Measurements from ENCODE around the gene SLC24A4.

SLC24A4 gene

GRCh38 chr14:92348154-92348553 is 25.2 kb downstream of the SLC24A4 start:
- no peak overlapping the region for H3K4me3 ChIP-seq (ENCODE audit: low read length, poor library complexity, severe bottlenecking)
- no peaks in the 10 kb centered on the region for H3F3A ChIP-seq (ENCODE audit: low read depth)
- H4K20me1 ChIP-seq (ENCODE audit: insufficient read depth, low read length, poor library complexity, severe bottlenecking) = no peaks in the 10 kb centered on the region
- H3K4me1 ChIP-seq (ENCODE audit: insufficient read depth, low read length, poor library complexity, severe bottlenecking) = no peaks in the 10 kb centered on the region
- H3K27me3 ChIP-seq (ENCODE audit: insufficient read depth, low read length, poor library complexity, severe bottlenecking) = no peaks in the 10 kb centered on the region
- no peaks in the 10 kb centered on the region for H3K9me2 ChIP-seq (replicated peaks; ENCODE audit: low read depth, low read length)
- no peaks in the 10 kb centered on the region for H3K9me3 ChIP-seq (ENCODE audit: insufficient read depth, low read depth, low read length)
- TF ChIP-seq CTCF (conservative IDR thresholded peaks at IDR 0.05; ENCODE audit: low read length) = no peak
- TF ChIP-seq EZH2phosphoT487 (IDR thresholded peaks at IDR 0.05; ENCODE audit: borderline replicate concordance) = no peak
- no peak overlapping the region for H2AFZ ChIP-seq (ENCODE audit: low read length)
- no peaks in the 10 kb centered on the region for H3K36me3 ChIP-seq (ENCODE audit: insufficient read depth, low read length)
- H3K4me2 ChIP-seq (ENCODE audit: low read depth, low read length, poor library complexity, severe bottlenecking) = no peak overlapping the region
- no peak overlapping the region for H3K9ac ChIP-seq (ENCODE audit: low read depth, low read length, poor library complexity, severe bottlenecking)
- no peaks in the 10 kb centered on the region for H3K79me2 ChIP-seq (ENCODE audit: insufficient read depth, low read length)

GRCh38 chr14:92351750-92352149 is 28.8 kb downstream of the SLC24A4 start:
- no peak overlapping the region for H3K4me2 ChIP-seq (ENCODE audit: low read depth, low read length, poor library complexity, severe bottlenecking)
- H4K20me1 ChIP-seq (ENCODE audit: insufficient read depth, low read length, poor library complexity, severe bottlenecking) = no peaks in the 10 kb centered on the region
- H3K9me3 ChIP-seq (ENCODE audit: insufficient read depth, low read depth, low read length) = no peaks in the 10 kb centered on the region
- H3K36me3 ChIP-seq (ENCODE audit: insufficient read depth, low read length) = no peaks in the 10 kb centered on the region
- no peaks in the 10 kb centered on the region for H3K79me2 ChIP-seq (ENCODE audit: insufficient read depth, low read length)
- no peaks in the 10 kb centered on the region for H3F3A ChIP-seq (ENCODE audit: low read depth)
- H2AFZ ChIP-seq (ENCODE audit: low read length) = no peak overlapping the region
- no peak for TF ChIP-seq EZH2phosphoT487 (IDR thresholded peaks at IDR 0.05; ENCODE audit: borderline replicate concordance)
- TF ChIP-seq CTCF (conservative IDR thresholded peaks at IDR 0.05; ENCODE audit: low read length) = no peak
- H3K27me3 ChIP-seq (ENCODE audit: insufficient read depth, low read length, poor library complexity, severe bottlenecking) = no peaks in the 10 kb centered on the region
- H3K4me3 ChIP-seq (ENCODE audit: low read length, poor library complexity, severe bottlenecking) = no peak overlapping the region
- H3K9ac ChIP-seq (ENCODE audit: low read depth, low read length, poor library complexity, severe bottlenecking) = no peak overlapping the region
- H3K4me1 ChIP-seq (ENCODE audit: insufficient read depth, low read length, poor library complexity, severe bottlenecking) = no peaks in the 10 kb centered on the region
- no peaks in the 10 kb centered on the region for H3K9me2 ChIP-seq (replicated peaks; ENCODE audit: low read depth, low read length)

- no peaks in the 10 kb centered on the region for H3K27me3 ChIP-seq (ENCODE audit: insufficient read depth, low read length, poor library complexity, severe bottlenecking)
- no peaks in the 10 kb centered on the region for H3K4me1 ChIP-seq (ENCODE audit: insufficient read depth, low read length, poor library complexity, severe bottlenecking)
- H3K36me3 ChIP-seq (ENCODE audit: insufficient read depth, low read length) = no peaks in the 10 kb centered on the region
- no peaks in the 10 kb centered on the region for H3F3A ChIP-seq (ENCODE audit: low read depth)
- no peaks in the 10 kb centered on the region for H4K20me1 ChIP-seq (ENCODE audit: insufficient read depth, low read length, poor library complexity, severe bottlenecking)
- no peaks in the 10 kb centered on the region for H3K79me2 ChIP-seq (ENCODE audit: insufficient read depth, low read length)
- no peak overlapping the region for H3K4me2 ChIP-seq (ENCODE audit: low read depth, low read length, poor library complexity, severe bottlenecking)
- H2AFZ ChIP-seq (ENCODE audit: low read length) = no peak overlapping the region
- no peaks in the 10 kb centered on the region for H3K9me3 ChIP-seq (ENCODE audit: insufficient read depth, low read depth, low read length)
- no peak overlapping the region for H3K9ac ChIP-seq (ENCODE audit: low read depth, low read length, poor library complexity, severe bottlenecking)
- peak; percentile 89 for TF ChIP-seq CTCF (conservative IDR thresholded peaks at IDR 0.05; ENCODE audit: low read length)
- TF ChIP-seq EZH2phosphoT487 (IDR thresholded peaks at IDR 0.05; ENCODE audit: borderline replicate concordance) = no peak
- no peaks in the 10 kb centered on the region for H3K9me2 ChIP-seq (replicated peaks; ENCODE audit: low read depth, low read length)
- no peak overlapping the region for H3K4me3 ChIP-seq (ENCODE audit: low read length, poor library complexity, severe bottlenecking)
Measured at GRCh38 chr14:92352158-92352985, 29.4 kb downstream of the SLC24A4 start.
